H9 (cell line): Measurements from ENCODE around the gene COL4A6. TPM values are rescaled to one million over a fixed set of nuclear protein-coding genes. Genes with fewer than 3 reads are reported as not detected.
A peak's percentile ranks its signal among the peaks of the same experiment; 100 is the strongest.

Experiments
- DNase-seq: peaks from one replicate; pipeline ENCODE4 v3.0.0-alpha.2; 2017
- H2AFZ ChIP-seq: one replicate; pipeline ENCODE4 v1.6.1; 2013; ENCODE audit warnings: mild to moderate bottlenecking, low read length, control low read depth, moderate library complexity
- H2AK5ac ChIP-seq: 2 replicates; pipeline ENCODE4 v1.6.1; 2013; ENCODE audit warnings: low read length, control low read depth, mixed read lengths; ENCODE audit not compliant: insufficient read length
- H2BK120ac ChIP-seq: one replicate; pipeline ENCODE4 v1.6.1; 2013; ENCODE audit warnings: low read depth, mild to moderate bottlenecking, low read length, control low read depth, inconsistent platforms; ENCODE audit not compliant: poor library complexity, severe bottlenecking
- H2BK12ac ChIP-seq: 2 replicates; pipeline ENCODE4 v1.6.1; 2013; ENCODE audit warnings: low read length, control low read depth, mixed read lengths, low read depth; ENCODE audit not compliant: insufficient read length
- H2BK15ac ChIP-seq: 2 replicates; pipeline ENCODE4 v1.6.1; 2013; ENCODE audit warnings: low read depth, low read length, control low read depth
- H2BK20ac ChIP-seq: one replicate; pipeline ENCODE4 v1.6.1; 2013; ENCODE audit warnings: low read depth, mild to moderate bottlenecking, low read length, control low read depth, inconsistent platforms; ENCODE audit not compliant: poor library complexity, severe bottlenecking
- H2BK5ac ChIP-seq: 2 replicates; pipeline ENCODE4 v1.6.1; 2013; ENCODE audit warnings: low read length, control low read depth, mixed read lengths; ENCODE audit not compliant: insufficient read length
- H3K14ac ChIP-seq: 2 replicates; pipeline ENCODE4 v1.6.1; 2013; ENCODE audit warnings: low read length, control low read depth; ENCODE audit not compliant: insufficient read depth
- H3K18ac ChIP-seq: 2 replicates; pipeline ENCODE4 v1.6.1; 2013; ENCODE audit warnings: low read depth, mild to moderate bottlenecking, mixed read lengths, low read length, control low read depth; ENCODE audit not compliant: insufficient read length
- H3K23ac ChIP-seq: 2 replicates; pipeline ENCODE4 v1.6.1; 2013; ENCODE audit warnings: low read length, control low read depth, mixed read lengths, low read depth; ENCODE audit not compliant: insufficient read length
- H3K23me2 ChIP-seq: 2 replicates; pipeline ENCODE4 v1.6.1; 2013; ENCODE audit warnings: low read depth, mild to moderate bottlenecking, mixed read lengths, low read length, control low read depth; ENCODE audit not compliant: insufficient read length, poor library complexity, severe bottlenecking
- H3K27ac ChIP-seq: 2 replicates; pipeline ENCODE4 v1.5.1; 2013; ENCODE audit warnings: low read length, control low read depth, mixed read lengths, low read depth; ENCODE audit not compliant: insufficient read length
- H3K27me3 ChIP-seq: 2 replicates; pipeline ENCODE4 v1.6.1; 2013; ENCODE audit warnings: low read length, control low read depth, inconsistent platforms; ENCODE audit not compliant: insufficient read depth
- H3K4ac ChIP-seq: 2 replicates; pipeline ENCODE4 v1.6.1; 2013; ENCODE audit warnings: low read depth, mild to moderate bottlenecking, control low read depth, inconsistent platforms, low read length, moderate library complexity
- H3K4me1 ChIP-seq: 2 replicates; pipeline ENCODE4 v1.6.1; 2013; ENCODE audit warnings: low read length, control low read depth, inconsistent platforms; ENCODE audit not compliant: insufficient read depth
- H3K4me2 ChIP-seq: 2 replicates; pipeline ENCODE4 v1.6.1; 2013; ENCODE audit warnings: low read length, control low read depth, mixed read lengths; ENCODE audit not compliant: insufficient read length, insufficient read depth
- H3K56ac ChIP-seq: 2 replicates; pipeline ENCODE4 v1.6.1; 2013; ENCODE audit warnings: low read depth, mild to moderate bottlenecking, mixed read lengths, low read length, control low read depth; ENCODE audit not compliant: insufficient read length
- H3K79me1 ChIP-seq: 2 replicates; pipeline ENCODE4 v1.6.1; 2013; ENCODE audit warnings: low read depth, mild to moderate bottlenecking, moderate library complexity, low read length, control low read depth, inconsistent platforms; ENCODE audit not compliant: insufficient read depth, poor library complexity, severe bottlenecking
- H3K79me2 ChIP-seq: 2 replicates; pipeline ENCODE4 v1.6.1; 2013; ENCODE audit warnings: low read length, control low read depth, inconsistent platforms; ENCODE audit not compliant: insufficient read depth
- H3K9ac ChIP-seq: 2 replicates; pipeline ENCODE4 v1.6.1; 2013; ENCODE audit warnings: low read length, control low read depth, mixed read lengths; ENCODE audit not compliant: insufficient read length; ENCODE audit errors: extremely low read depth
- H3K9me3 ChIP-seq: one replicate; pipeline ENCODE4 v1.6.1; 2013; ENCODE audit warnings: low read depth, low read length, inconsistent platforms; ENCODE audit not compliant: control insufficient read depth
- H3T11ph ChIP-seq: one replicate; pipeline ENCODE4 v1.6.1; 2013; ENCODE audit warnings: mild to moderate bottlenecking, low read length, control low read depth, inconsistent platforms
- H4K20me1 ChIP-seq: one replicate; pipeline ENCODE4 v1.6.1; 2013; ENCODE audit not compliant: control insufficient read depth, insufficient read length, insufficient read depth
- H4K5ac ChIP-seq: 2 replicates; pipeline ENCODE4 v1.6.1; 2013; ENCODE audit warnings: low read depth, mild to moderate bottlenecking, mixed read lengths, low read length, control low read depth; ENCODE audit not compliant: insufficient read length
- H4K8ac ChIP-seq: replicated peaks from 2 replicates; pipeline ENCODE4 v1.6.1; 2013; ENCODE audit warnings: low read length, control low read depth, mixed read lengths, low read depth; ENCODE audit not compliant: insufficient read length
- H4K91ac ChIP-seq: 2 replicates; pipeline ENCODE4 v1.6.1; 2013; ENCODE audit warnings: low read depth, mild to moderate bottlenecking, moderate library complexity, mixed read lengths, low read length, control low read depth; ENCODE audit not compliant: insufficient read length
- H3K27ac Mint-ChIP-seq, 3 experiments: 2 replicates in 2 of 3; 3 replicates in 1 of 3; pipeline ENCODE4 v1.8.0; 2020 to 2021; ENCODE audit warnings: mixed read lengths in 3 of 3, mild to moderate bottlenecking in 1 of 3, moderate library complexity in 1 of 3
- H3K27me3 Mint-ChIP-seq: 2 replicates; pipeline ENCODE4 v1.8.0; 2021; ENCODE audit warnings: low read depth, mild to moderate bottlenecking, moderate library complexity, mixed read lengths
- H3K36me3 Mint-ChIP-seq, 3 experiments: 2 replicates in 2 of 3; 3 replicates in 1 of 3; pipeline ENCODE4 v1.8.0; 2020 to 2021; ENCODE audit warnings: low read depth in 3 of 3, mixed read lengths in 3 of 3; ENCODE audit not compliant: insufficient read depth in 1 of 3
- H3K4me1 Mint-ChIP-seq, 2 experiments: 2 replicates each; pipeline ENCODE4 v1.8.0; 2020; ENCODE audit warnings: mixed read lengths in 2 of 2
- H3K4me3 Mint-ChIP-seq, 2 experiments: 2 replicates in 1 of 2; 3 replicates in 1 of 2; pipeline ENCODE4 v1.8.0; 2020 to 2021; ENCODE audit warnings: mild to moderate bottlenecking in 2 of 2, mixed read lengths in 2 of 2, moderate library complexity in 1 of 2
- H3K9me3 Mint-ChIP-seq, 2 experiments: 2 replicates in 1 of 2; 3 replicates in 1 of 2; pipeline ENCODE4 v1.8.0; 2020; ENCODE audit warnings: mild to moderate bottlenecking in 2 of 2, mixed read lengths in 2 of 2, moderate library complexity in 1 of 2
- CTCF ChIP-seq: fragments of 200-600 bp; sonication (generic); conservative IDR thresholded peaks from 3 replicates; pipeline ENCODE4 v1.8.0; 2021; ENCODE audit warnings: antibody characterized with exemption, mild to moderate bottlenecking
- WGBS: extraction: QIAGEN DNeasy Blood & Tissue Kit; methylation state at CpG from one replicate; pipeline ENCODE4 v1.1.7; 2013; ENCODE audit warnings: missing lambda C conversion rate, low lambda C conversion rate, mixed read lengths; ENCODE audit not compliant: insufficient read length; ENCODE audit errors: extremely low coverage; 5-methylcytosine and 5-hydroxymethylcytosine counted together
- total RNA-seq: library from RNA; stranded (reverse); gene quantifications from 2 replicates; pipeline ENCODE4 v1.2.1, GENCODE V29; 2021

The COL4A6 gene
- total RNA-seq, 1 experiment from 2014 or later: 16.7 TPM

- Histone ChIP-seq H4K5ac (no peak overlapping the region), H3K14ac (no peak overlapping the region), H3K23ac (no peak overlapping the region), H2BK20ac (no peak overlapping the region), H4K91ac (no peak overlapping the region), H3K27ac (peak overlapping the region; percentile 22), H3K56ac (no peak overlapping the region), H3K4me2 (no peak overlapping the region), H3K4me1 (peaks cover 10% of the 10 kb centered on the region), H3K18ac (no peak overlapping the region), H2BK5ac (no peak overlapping the region), H4K20me1 (no peaks in the 10 kb centered on the region), H3K4ac (no peak overlapping the region), H4K8ac (no peak overlapping the region), H2BK12ac (no peak overlapping the region), H3K27me3 (no peaks in the 10 kb centered on the region), H3K9ac (no peak overlapping the region), H2AFZ (no peak overlapping the region), H2BK120ac (no peak overlapping the region), H2BK15ac (no peak overlapping the region), H3T11ph (no peak overlapping the region), H3K23me2 (no peaks in the 10 kb centered on the region), H3K79me2 (no peaks in the 10 kb centered on the region), H3K9me3 (no peaks in the 10 kb centered on the region), H3K79me1 (no peaks in the 10 kb centered on the region), H2AK5ac (no peak overlapping the region)
- Mint-ChIP-seq H3K9me3 (no peaks in the 10 kb centered on the region; a peak in 1 of 5 replicates), H3K27me3 (no peaks in the 10 kb centered on the region), H3K4me1 (peaks cover 62 to 74% of the 10 kb centered on the region in 2 experiments), H3K4me3 (no peak overlapping the region), H3K36me3 (no peaks in the 10 kb centered on the region), H3K27ac (peak overlapping the region in 2 of 3 experiments; percentile 69 to 93; a peak in 5 of 7 replicates)
- no CpG with 5 or more reads among the region's 1 CpG for WGBS
- no peak for DNase-seq
- TF ChIP-seq CTCF: no peak
Measured at GRCh38 chrX:108353452-108353851, 84.8 kb downstream of the COL4A6 start.
